HepG2 (cell line): ENCODE data around the gene TPBG.

Source experiments
- POGK ChIP-seq: sonication (generic); formaldehyde crosslinking; conservative IDR thresholded peaks from 2 replicates; pipeline ENCODE4 v1.8.0; 2022; ENCODE audit warnings: mild to moderate bottlenecking, moderate library complexity, missing genetic modification reagents
- ZFP36L2 ChIP-seq: sonication (generic); formaldehyde crosslinking; IDR thresholded peaks from 2 replicates; pipeline ENCODE4 v1.4.0; 2020; ENCODE audit warnings: missing genetic modification reagents

- no peak for TF ChIP-seq ZFP36L2 (CRISPR knock-in tag)
- no peak for TF ChIP-seq POGK (CRISPR knock-in tag)
Observed at GRCh38 chr6:82381278-82381677, 17.7 kb downstream of the TPBG start.
